Gastroesophageal sphincter (tissue), 4 donors: ENCODE data around the gene GNAO1. TPM values are rescaled to one million over a fixed set of nuclear protein-coding genes. Genes with fewer than 3 reads are reported as not detected.

Experiments used
- ATAC-seq: fragments of 150-250 bp; one replicate; pipeline ENCODE4 v1.9.1; 2016; ENCODE audit warnings: mild to moderate bottlenecking, moderate library complexity
- H3K27ac ChIP-seq, 4 donors: fragments of 200-600 bp; sonication (generic) in 3 of 4; 1 replicate in 3 of 4; 2 replicates in 1 of 4; pipeline ENCODE4 v1.5.1; 2016 to 2019
- H3K27me3 ChIP-seq: fragments of 200-600 bp; sonication (generic); one replicate; pipeline ENCODE4 v1.5.1; 2019
- H3K36me3 ChIP-seq, 2 donors: fragments of 200-600 bp; sonication (generic); one replicate each; pipeline ENCODE4 v1.5.1; 2019; ENCODE audit warnings: control low read depth in 1 of 2
- H3K4me1 ChIP-seq, 3 donors: fragments of 200-600 bp; sonication (generic); 1 replicate in 2 of 3; 2 replicates in 1 of 3; pipeline ENCODE4 v1.5.1; 2016 to 2019; ENCODE audit warnings: control low read depth in 2 of 3
- H3K4me3 ChIP-seq, 2 donors: fragments of 200-600 bp; sonication (generic); one replicate each; pipeline ENCODE4 v1.5.1; 2019; ENCODE audit warnings: mild to moderate bottlenecking in 1 of 2, moderate library complexity in 1 of 2
- H3K9me3 ChIP-seq, 3 donors: fragments of 200-600 bp; sonication (generic); one replicate each; pipeline ENCODE4 v1.5.1; 2017 to 2019; ENCODE audit warnings: control low read depth in 2 of 3
- EP300 ChIP-seq: sonication (generic); formaldehyde crosslinking; IDR thresholded peaks from one replicate; pipeline ENCODE4 v1.6.1; 2017; ENCODE audit warnings: antibody characterized with exemption, mild to moderate bottlenecking
- POLR2A ChIP-seq, 2 donors: fragments of 450-650 bp; IDR thresholded peaks; one replicate each; pipeline ENCODE4 v1.6.1; 2017; ENCODE audit warnings: antibody characterized with exemption in 2 of 2, mild to moderate bottlenecking in 2 of 2, moderate library complexity in 1 of 2
- POLR2AphosphoS5 ChIP-seq: sonication (generic); formaldehyde crosslinking; IDR thresholded peaks from one replicate; pipeline ENCODE4 v1.6.1; 2017; ENCODE audit warnings: antibody characterized with exemption
- WGBS, 2 donors: methylation state at CpG; one replicate each; pipeline ENCODE4 v1.1.5; 2018; ENCODE audit warnings: low coverage in 1 of 2; 5-methylcytosine and 5-hydroxymethylcytosine counted together
- total RNA-seq, 4 donors: library from RNA; depleted of rRNA; stranded (reverse); fragments of >200 nt; gene quantifications; one replicate each; pipeline ENCODE4 v1.1.0, GENCODE V29; 2016
- TF ChIP-seq, protein P1 (sequence below), 4 experiments: fragments of 200-600 bp in 2 of 4; fragments of 450-650 bp in 2 of 4; sonication (generic) in 1 of 4; IDR thresholded peaks; one replicate each; pipeline ENCODE4 v1.5.1; 2017 to 2019; ENCODE audit warnings: antibody characterized with exemption in 4 of 4, mild to moderate bottlenecking in 2 of 4, moderate library complexity in 2 of 4

Gene GNAO1
- 10 to 100 TPM in 2 of 4 donors, 1 to 10 TPM in 2; 3.4 to 21.0 (median 11.0) TPM for total RNA-seq

DNA sequence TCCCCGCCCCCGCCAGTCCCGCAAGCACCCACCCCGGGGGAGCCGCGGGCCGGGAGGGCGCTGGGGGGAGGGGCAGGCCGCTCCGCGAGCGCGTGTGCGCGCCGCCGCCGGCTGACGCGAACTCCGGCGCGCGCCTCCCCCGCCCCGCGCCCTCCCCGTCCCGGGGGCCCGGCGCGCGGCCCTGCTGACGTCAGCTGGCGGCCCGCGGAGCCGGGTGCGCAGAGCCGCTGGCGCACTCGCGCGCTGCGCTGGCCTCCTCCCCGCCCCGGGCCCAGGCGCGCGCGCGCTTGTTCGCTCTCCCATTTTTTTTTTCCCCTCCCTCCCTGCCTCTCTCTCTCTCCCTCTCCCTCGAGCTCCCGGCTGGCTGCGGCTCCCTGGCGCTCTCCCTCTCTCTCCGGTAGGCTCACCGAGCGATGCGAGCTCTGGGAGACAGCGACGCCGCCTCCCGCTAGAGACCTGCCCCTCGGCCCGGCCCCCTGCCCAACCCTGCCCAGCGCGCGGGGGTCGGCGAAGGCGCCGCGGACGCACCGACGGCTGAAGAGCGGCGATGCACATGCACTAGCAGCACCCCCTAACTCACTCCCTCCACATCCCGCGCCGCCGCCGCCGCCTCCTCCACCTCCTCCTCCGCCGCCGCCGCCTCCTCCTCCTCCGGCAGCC lies at the start of gene GNAO1:
Gene GNAO1 (plus strand): TSS at position 334 of the 660 bp plus-strand sequence. CDS start 747 bp downstream, outside the sequence.
- WGBS, 2 donors, result 3% methylated on average over 8 of the region's 91 CpGs; no CpG with 5 or more reads in 1 of the 2 donors
- H3K4me1 ChIP-seq, result peaks cover 0 to 56% (median 28%) of the 10 kb centered on the region in 3 donors
- TF ChIP-seq POLR2AphosphoS5 (peak; percentile 12), EP300 (no peak), POLR2A (IDR thresholded peaks at IDR 0.05) (peak in 1 of 2 donors; percentile 11)
- TF ChIP-seq, protein P1, sequence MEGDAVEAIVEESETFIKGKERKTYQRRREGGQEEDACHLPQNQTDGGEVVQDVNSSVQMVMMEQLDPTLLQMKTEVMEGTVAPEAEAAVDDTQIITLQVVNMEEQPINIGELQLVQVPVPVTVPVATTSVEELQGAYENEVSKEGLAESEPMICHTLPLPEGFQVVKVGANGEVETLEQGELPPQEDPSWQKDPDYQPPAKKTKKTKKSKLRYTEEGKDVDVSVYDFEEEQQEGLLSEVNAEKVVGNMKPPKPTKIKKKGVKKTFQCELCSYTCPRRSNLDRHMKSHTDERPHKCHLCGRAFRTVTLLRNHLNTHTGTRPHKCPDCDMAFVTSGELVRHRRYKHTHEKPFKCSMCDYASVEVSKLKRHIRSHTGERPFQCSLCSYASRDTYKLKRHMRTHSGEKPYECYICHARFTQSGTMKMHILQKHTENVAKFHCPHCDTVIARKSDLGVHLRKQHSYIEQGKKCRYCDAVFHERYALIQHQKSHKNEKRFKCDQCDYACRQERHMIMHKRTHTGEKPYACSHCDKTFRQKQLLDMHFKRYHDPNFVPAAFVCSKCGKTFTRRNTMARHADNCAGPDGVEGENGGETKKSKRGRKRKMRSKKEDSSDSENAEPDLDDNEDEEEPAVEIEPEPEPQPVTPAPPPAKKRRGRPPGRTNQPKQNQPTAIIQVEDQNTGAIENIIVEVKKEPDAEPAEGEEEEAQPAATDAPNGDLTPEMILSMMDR (IDR thresholded peaks at IDR 0.05), result peak in 1 of 4 experiments; percentile 7

DNA sequence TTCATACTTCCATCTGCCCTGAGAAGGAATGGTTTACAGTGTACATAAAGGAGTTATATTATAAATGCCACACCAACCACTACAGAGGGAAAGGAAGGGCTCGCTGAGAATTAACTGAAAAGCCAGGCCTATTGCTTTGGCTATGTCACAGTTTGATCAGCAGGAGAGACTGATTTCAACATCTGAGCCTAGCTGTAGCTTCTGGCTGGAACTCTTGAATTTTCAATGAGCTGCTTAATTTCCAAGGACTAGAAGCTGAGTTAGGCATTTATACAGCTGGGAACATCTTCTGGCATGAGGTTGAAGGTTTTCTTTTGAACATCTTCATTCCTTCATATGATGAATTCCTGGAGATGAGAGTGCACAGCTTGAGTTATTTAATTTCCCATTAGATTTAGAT lies 47.6 kb upstream of the GNAO1 start:
- Histone ChIP-seq H3K27ac (no peak overlapping the region), H3K4me1 (no peaks in the 10 kb centered on the region), H3K4me3 (no peak overlapping the region), H3K9me3 (no peaks in the 10 kb centered on the region), H3K27me3 (no peaks in the 10 kb centered on the region), H3K36me3 (no peaks in the 10 kb centered on the region)
- TF ChIP-seq EP300 (no peak), POLR2AphosphoS5 (no peak), POLR2A (IDR thresholded peaks at IDR 0.05) (no peak)
- TF ChIP-seq, protein P1 (IDR thresholded peaks at IDR 0.05), result no peak
- 70 to 88% methylated on average over 1 of the region's 1 CpG for WGBS, 2 donors
- no peak for ATAC-seq

More for the DNA sequence above, at the start of gene GNAO1:
- Histone ChIP-seq H3K27me3 (peaks cover 25% of the 10 kb centered on the region), H3K4me3 (peak within 1 kb of the TSS; percentile 54 to 71), H3K36me3 (no peaks in the 10 kb centered on the region), H3K9me3 (no peaks in the 10 kb centered on the region), H3K27ac (peak within 1 kb of the TSS; percentile 41 to 91 (median 85))
- ATAC-seq, result peak; percentile 93

DNA sequence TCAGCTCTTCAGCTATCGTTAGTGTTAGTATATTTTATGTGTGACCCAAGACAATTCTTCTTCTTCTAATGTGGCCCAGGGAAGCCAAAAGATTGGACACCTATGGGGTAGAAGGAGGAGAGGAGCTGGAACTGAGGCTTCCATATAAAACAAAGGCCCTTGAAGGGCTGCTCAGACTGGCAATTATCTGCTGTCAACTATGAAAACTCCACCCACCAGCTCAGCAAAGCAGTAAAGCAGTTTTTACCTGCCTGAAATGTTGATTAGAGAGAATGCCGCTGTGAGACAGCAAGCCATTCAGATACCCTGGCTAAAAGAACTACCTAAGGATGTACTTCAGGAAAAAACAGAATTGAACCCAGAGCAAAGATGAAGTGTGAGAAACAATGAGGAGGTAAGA lies 45.9 kb upstream of the GNAO1 start:
- no peak for ATAC-seq
- H3K4me1 ChIP-seq, result no peaks in the 10 kb centered on the region
- WGBS, 2 donors, result 73 to 86% methylated on average over 2 of the region's 2 CpGs

DNA sequence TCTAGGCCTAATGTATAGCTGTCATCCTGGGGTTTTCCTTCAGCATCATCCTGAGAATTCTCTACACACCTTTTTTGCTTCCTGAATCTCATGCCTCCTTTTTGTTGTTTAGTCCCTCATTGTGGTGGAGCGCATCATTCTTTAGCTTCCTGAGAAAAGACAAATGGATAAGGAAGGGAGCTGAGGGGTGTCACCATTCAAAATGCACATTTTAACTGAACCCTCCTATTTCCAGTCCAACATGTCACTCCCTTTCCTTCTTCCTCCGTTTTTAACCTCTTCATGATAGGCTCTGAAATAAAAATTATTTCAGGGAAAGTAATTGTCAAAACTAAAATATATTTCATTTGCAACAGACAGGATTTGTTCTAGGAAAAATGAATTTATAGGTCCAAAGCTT lies 39.7 kb upstream of the GNAO1 start:
- WGBS, 2 donors, result 64 to 77% methylated on average over 2 of the region's 2 CpGs
- Histone ChIP-seq H3K4me1 (no peaks in the 10 kb centered on the region), H3K27ac (no peak overlapping the region), H3K4me3 (no peak overlapping the region), H3K36me3 (no peaks in the 10 kb centered on the region), H3K9me3 (no peaks in the 10 kb centered on the region), H3K27me3 (no peaks in the 10 kb centered on the region)
- TF ChIP-seq, protein P1 (IDR thresholded peaks at IDR 0.05), result no peak
- TF ChIP-seq POLR2A (IDR thresholded peaks at IDR 0.05) (no peak), EP300 (no peak), POLR2AphosphoS5 (no peak)
- ATAC-seq, result no peak

More for the DNA sequence above, 45.9 kb upstream of the GNAO1 start:
- H3K27ac ChIP-seq, result no peak overlapping the region
- no peak overlapping the region for H3K4me3 ChIP-seq
- no peaks in the 10 kb centered on the region for H3K9me3 ChIP-seq
- H3K27me3 ChIP-seq, result no peaks in the 10 kb centered on the region
- no peak for TF ChIP-seq POLR2A (IDR thresholded peaks at IDR 0.05)
- TF ChIP-seq, protein P1 (IDR thresholded peaks at IDR 0.05), result no peak
- TF ChIP-seq EP300, result no peak
- TF ChIP-seq POLR2AphosphoS5, result no peak
- H3K36me3 ChIP-seq, result no peaks in the 10 kb centered on the region

DNA sequence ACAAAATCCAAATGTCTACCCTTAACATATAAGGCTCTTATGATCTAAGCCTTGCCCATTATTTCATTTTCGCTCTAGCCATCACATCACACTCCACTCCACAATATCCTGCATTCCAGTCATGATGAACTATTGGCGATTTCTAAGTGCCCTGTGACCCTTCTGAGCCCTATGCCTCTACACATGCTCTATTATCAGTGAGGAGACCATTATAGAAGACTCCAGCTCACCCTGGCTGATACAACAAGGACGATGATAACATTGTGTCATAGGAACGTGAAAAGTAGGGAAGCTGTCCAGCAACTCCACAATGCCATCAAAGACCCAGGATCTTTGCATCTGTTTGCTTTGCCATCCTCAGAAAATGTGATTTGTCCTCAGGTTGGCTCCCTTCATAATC lies 29.6 kb upstream of the GNAO1 start:
- Histone ChIP-seq H3K36me3 (no peaks in the 10 kb centered on the region), H3K4me1 (no peaks in the 10 kb centered on the region), H3K9me3 (no peaks in the 10 kb centered on the region), H3K27ac (no peak overlapping the region), H3K27me3 (no peaks in the 10 kb centered on the region), H3K4me3 (no peak overlapping the region)
- ATAC-seq, result no peak
- TF ChIP-seq, protein P1 (IDR thresholded peaks at IDR 0.05), result no peak
- TF ChIP-seq EP300 (no peak), POLR2A (IDR thresholded peaks at IDR 0.05) (no peak), POLR2AphosphoS5 (no peak)
- WGBS, 2 donors, result 55 to 75% methylated on average over 3 to 4 of the region's 4 CpGs
